GM19351 (cell line): Measurements from ENCODE around the gene LAD1.

ENCODE experiments used
- ATAC-seq: cut with Tn5 transposase; IDR thresholded peaks from one replicate; pipeline ENCODE4 v1.9.1; 2021; ENCODE audit warnings: mild to moderate bottlenecking, moderate library complexity; ENCODE audit not compliant: unreplicated experiment

Gene LAD1

DNA sequence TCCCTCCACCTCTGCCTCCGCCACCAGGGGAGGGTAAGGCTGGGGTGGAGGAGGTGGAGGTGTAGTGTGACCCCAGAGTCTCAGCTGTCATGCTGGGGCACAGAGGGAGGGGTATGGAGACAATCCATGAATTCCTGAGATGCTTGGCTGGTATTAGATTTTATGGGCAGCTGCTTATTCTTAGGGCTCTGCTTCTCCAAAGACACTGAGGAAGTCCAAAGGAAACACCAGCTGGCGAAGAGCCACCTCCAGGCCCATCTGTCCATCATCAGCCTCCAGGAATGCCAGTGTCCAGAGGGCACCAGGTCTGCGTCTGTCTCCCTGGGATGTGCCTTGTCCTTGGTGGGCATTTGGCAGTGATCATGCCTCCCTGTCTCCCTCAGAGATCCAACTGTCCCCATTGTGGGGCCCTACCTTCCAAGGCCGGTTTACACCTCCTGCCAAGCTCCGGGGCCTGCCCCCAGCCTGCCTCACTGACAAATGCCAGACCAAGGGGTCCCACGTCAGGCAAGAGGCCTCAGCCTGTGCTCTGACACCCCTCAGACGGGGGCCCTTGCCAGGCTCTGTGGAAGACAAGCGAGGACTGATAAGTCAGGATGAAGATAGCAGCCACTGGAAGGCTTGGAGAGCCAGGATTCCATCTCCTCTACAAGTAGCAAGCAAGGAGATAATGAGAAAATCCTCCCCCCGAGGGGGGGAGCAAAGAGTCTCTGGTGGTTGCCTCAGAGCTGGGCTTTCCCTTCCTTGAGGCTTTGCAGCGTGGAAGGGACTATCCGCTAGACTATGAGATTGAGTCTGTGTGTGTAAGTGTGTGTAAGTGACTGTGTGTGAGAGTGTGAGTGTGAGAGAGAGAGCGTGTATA lies 20.9 kb upstream of the LAD1 start:
- no peak for ATAC-seq

DNA sequence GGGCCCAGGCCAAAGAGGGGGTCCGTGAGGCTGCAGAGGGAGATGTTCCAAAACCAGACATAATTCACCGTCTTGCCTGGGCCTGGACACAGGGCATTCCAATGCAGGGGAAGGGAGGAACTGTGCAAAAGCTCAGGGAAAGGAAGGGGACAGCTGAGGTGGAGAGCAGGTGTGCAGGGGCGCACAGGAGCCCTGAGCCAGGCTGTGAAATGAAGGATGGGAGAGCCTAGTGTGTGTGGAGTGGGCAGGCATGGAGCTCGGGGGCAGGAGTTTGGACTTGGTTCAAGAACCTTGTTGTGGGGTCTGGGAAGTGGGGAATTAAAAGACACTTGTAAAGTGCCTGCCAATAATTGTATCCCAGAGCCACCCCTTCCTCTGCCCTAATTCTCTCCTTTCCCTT lies 20.1 kb upstream of the LAD1 start:
- ATAC-seq = no peak

DNA sequence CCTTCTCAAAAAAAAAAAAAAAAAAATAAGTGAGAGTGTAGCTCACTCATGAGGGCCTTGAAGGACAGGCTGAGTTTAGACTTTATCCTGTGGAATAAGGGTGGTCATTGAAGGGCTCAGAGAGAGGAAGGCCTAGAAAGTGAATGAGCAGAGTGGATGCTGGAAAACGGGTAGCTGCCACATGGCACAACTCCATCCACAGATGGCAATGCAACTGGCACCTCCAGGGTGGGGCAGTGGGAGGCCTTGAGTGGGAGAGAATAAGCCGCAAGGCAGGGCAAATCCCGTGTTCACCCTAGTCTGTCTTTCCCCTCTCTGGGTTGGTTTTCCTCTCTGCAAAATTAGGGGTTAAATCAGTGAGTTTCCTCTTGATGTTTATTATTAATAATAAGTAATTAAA lies 19.3 kb upstream of the LAD1 start:
- no peak for ATAC-seq

DNA sequence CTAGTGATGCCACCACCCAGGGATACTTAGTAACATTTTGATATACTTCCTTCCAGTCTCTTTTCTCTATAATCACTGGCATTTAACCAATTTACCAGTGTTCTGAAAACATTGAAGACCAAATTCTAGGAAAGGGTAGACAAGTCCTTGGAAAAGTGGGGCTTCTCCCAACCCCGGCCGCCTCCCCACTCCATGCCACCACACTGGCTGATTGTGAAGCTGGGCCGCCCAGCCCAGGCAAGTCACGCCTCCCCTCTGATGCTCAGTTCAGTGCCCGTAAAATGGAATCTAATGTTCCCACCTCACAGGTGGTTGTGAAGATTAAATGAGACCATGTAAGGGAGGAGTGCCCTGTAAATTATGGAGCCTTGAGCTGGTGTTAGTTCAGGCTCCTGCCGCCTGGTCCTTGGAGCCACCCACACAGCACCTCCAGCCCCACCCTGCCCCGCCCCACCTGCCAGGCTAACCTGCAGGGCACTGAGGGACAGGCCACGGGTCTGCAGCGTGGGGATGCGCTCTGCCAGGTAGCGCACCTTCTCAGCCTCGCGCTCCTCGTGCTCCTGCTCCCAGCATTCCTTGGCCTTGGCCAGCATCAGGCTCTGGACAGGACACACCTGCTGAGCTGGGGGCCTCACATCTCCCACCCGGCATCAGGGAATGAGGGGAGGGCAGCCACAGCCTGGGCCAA lies 15.1 kb upstream of the LAD1 start:
- no peak for ATAC-seq

DNA sequence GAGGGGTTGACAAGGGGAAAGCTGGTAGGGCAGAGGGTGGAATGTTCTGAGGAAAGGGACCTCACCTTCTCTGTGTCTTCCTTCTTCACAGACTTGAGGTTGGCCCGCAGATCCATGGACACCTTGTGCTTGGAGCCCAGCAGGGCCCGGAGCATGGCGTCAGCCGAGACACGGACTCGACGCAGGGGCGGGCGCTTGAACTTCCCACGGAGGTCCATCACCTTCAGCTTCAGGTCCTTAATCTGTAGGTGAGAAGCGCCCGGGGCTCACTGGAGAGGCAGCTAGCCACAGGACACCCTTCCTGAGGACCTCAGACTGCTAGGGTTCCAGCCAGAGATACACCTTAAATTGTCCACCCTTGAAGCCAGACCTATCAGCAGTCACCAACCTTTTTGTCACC lies 12.2 kb upstream of the LAD1 start:
- ATAC-seq = no peak

DNA sequence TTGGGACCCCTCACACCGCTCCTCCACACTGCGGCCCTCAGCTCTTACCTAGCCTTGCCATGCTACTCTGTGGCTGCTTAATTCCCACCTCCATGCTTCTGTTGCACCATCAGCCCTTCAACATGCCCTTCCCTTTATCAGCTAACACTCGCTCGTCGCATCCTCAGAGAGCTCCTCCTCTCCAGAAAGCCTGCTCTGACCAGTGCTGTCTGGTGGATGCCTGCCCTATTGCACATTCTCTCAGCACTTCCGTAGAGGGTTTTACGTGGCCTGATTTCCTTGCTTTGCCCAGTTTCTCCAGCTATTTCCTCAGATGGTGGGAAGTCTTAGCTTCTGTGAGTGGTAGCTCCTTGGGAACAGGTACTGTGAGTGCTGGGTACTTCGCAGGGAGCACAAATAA lies 10.3 kb upstream of the LAD1 start:
- no peak for ATAC-seq

DNA sequence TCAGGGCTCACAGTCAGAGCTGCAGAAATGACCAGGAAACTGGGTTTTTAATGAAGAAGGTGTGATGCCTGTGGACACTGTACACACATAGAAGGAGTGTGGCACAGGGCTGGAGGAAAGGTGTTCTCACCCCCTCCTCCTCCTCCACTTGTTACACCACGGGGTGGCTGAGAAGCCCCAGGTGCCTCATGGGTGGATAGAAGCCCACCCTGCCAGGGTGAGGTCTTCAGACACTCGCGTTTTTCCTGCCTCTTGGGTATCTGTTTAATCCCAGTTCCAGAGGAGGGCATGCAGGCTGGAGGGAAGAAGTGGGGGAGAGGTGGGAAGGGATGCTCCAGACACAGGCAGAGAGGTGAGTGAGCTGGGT lies 9.7 kb upstream of the LAD1 start:
- ATAC-seq = no peak

DNA sequence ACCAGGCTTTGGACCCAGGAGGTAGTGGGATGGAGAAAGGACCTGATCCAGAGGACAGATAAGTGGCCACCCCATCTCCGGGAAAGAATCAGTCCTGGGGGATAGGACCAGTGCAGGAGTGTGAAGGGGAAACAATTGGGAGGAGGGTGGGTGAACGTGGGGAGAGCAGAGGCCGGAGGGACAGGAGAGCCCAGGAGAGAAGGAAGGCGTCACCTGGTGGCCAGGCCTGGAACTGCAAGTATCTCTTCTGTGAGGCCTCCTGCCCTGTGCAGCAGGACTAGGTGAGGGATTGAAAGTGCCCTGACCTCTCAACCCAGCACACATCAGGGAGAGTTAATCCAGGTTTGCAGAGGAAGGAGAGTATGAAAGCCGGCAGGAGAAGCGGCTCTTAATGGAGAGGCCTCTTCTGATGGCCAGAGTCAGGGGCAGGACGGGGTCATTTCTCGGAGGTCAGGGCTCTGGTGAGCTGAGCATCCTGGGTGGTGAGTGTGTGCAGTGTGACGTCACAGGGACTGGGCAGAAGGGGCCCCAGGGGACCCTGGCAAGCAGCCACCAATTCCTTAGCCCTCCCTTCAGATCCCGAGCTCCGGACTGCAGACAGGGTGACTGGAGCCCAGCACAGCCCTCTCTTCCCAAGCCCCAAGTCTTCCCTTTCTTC lies 9.2 kb upstream of the LAD1 start:
- ATAC-seq = no peak

DNA sequence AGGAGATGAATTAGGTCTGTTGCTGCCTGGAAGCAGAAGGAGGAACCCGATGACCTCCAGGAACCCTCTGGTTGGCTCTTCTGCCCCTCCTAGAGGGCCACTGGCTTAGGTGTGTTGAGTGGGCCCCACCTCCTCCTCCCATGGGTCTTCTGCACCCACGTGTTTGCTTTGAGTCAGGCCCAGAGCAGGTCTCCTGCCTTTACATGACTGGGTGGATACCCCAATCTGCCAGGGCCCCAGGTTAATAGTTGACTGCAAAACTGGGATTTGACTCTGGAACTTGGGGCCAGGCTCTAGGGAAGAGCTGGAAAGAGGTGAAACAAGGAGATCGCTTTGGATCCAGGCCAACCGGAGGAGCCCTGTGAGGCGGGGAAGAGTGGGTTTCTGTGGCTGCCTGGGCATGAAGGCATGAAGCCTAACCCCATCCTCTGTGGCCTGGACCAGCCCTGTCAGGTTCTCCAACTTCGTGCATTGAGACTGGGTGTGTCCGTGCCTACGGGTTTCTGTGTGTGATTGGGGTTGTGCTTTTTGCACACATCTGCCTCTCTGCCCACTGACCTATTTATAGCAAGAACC lies 7.8 kb upstream of the LAD1 start:
- ATAC-seq = no peak

DNA sequence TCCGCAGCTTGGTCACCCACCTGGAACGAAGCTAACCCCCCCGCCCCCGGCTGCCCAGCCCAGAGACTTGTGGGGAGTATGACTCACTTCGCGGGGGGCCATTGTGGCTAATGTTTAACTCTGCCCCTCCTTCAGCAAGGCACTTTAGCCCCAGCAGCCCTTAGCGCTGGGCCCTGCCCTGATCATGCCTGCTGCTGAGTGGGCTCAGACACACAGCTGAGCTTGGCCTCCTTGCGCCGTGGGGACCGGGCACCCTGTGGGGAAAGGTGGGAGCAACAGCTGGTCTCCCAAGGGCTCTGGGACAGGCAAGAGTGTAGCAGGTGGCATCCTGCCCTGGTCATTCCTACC lies 6.3 kb upstream of the LAD1 start:
- ATAC-seq = no peak

DNA sequence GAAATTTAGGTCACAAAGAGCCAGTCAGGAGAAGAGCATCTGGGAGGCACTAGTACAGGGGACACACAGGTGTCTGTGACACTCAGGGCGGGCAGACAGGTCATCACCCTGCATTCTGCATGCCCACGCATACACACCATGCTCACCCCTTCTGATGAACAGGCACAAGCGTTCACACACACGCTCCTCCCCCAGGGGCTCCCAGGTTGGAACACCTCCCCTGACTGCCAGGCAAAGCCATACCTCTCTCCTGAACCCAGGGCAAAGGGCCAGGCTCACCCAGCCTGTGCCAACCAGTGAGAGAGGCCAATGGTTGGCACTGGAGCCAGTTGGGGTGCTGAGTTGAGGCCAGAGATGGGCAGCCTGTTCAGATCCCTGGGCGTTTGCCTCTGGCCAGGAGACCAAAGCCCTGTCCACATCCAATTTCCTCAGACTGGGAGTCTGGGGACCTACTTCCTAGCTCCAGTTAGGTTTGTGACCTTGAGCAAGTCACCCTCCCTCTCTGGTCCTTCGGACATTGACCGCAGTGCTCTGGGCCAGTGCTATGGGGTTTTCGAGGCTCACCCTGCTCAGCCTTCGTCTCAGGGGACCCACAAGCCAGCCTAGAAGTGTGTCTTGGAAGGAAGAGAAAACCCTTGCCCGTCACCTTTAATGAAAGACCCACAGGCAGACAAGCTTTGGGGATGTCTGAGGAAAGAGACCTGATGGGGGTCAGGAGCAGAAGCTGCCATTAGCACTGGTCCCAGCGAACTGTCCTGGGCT lies 5.8 kb upstream of the LAD1 start:
- no peak for ATAC-seq

DNA sequence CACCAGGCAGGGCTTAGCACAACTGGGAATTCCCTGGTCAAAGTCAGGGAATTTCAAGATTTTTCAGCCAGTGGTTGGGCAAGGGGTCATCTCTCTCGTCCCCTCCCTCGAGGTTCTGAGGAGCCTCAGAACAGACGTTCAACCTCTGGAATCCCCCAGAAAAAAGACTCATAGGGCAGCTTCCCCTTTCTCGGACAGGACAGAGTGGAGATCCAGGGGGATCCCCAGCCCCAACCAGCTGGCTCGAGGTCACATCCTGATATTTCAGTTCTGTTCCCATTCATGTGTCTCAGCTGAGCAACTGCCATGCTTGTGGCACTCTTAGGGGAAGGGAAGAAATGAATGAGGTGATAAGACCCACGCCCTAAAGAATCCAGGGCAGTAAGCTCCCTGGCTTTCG lies 4.9 kb upstream of the LAD1 start:
- no peak for ATAC-seq

DNA sequence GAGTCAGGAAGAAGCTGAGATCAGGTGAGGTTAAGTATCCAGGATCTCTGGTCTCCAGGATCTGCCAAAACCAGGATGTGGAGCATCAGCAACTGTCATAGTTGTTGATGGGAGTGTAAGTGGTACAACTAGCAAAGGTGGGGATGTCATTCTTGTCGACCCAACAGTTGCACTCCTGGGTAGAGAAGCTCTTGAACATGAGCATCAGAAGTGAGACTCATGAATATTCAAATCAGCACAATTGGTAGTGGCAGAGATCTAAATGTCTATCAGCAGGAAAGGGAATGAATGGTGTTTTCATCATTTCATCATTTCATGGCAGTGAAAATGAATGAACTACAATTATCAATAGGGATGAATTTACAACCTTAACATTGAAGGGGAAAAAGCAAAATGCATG lies 4.2 kb upstream of the LAD1 start:
- ATAC-seq = no peak

DNA sequence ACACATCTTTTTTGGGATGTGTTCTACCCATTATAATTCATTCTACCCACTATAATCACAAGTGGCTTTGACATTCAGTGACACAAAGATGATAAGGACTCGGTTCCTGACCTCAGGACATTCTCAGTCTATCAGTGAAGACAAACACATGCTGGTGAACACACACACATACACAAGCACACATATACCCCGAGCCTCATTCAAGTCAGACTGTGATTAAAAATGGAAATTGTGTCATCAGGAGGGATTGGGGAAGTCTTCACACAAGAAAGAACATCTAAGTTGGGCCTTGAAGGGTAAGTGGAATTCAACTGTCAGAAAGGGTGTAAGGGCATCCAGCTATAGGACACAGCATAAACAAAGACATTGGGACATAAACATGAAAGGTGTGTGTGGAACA lies 2.6 kb upstream of the LAD1 start:
- no peak for ATAC-seq

DNA sequence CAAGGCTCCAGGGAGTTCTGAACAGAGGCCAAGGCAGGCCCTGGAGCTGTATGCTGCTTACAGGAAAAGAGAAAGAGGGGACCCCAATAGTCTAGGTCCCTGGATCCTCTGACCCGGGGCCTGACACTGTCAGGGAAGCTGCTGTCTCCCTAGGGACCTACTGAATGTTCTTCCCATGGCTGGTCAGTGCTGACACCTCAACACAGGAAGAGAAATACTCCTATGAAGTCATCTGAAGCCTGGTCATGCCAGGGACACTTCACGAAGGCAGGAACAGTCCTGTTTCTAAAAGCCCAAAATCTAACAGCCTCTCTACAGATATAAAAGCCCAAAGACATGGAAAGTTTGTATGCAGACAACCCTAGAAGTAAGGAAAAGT lies 1.7 kb upstream of the LAD1 start:
- ATAC-seq = no peak

DNA sequence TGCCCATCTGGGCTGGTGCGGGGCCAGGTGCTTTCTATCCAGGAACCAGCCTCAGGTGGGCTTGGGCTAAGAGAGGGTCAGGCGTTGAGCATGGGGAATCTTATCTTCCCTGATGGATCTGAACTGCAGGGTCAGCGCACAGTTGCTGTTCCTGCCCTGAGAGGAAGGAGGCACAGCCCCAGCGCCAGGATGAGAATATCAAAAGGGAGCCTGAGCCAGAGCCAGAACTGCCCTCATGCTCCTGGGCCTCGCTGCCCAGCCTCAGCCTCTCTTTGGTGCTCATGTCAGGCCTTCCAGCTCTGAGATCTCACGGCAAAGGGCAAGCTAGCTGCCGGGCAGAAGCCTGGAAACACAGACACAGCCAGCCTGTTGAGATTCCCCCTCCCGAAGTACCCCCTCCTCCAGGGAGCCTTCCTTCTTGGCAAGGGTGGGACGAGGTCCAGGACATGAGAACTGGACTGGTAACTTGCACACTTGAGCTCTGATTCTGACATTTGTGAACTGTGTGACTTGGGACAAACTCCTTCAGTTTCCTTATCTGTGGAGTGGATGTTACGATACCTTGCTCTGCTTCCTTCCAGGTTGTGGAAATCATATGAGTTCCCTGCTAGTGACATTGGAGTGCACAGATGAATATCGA lies 1.2 kb upstream of the LAD1 start:
- no peak for ATAC-seq

DNA sequence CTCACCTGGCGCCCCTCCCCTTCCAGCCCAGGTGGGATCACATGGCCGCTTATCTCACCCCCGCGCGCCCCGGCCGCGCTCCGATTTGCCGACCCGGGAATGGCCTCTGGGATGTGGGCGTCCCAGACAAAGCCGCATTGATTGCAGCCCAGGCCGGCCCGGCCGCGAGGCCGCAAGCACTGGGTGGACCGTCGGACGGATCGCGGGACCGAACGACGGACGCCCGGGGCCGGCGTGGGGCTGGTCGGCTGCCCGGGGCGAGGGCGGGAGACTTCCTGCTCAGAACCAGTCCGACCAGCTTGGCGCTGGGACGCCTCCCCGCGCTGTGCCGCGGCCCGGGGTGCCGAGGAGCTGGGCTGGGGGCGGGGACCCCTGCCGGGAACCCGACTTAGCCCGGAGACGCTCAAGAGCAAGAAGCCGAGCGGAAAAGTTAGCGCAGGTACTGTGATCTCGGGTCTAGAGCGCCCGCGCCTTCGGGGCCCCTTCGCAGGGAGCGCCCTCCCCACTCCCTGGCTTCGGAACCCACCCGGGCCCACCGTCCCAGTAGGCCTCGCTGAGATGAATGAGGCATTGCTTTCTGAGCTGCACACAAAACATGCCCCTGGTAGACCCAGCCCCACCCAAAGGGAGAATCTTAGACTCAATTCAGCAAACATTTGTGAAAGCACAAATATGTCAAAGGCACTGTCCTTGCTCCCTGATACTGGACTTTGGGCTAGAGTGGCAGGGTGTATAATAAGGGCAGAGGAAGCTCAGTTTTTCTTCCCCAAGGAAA lies 415 bp upstream of the LAD1 start:
- ATAC-seq = no peak

DNA sequence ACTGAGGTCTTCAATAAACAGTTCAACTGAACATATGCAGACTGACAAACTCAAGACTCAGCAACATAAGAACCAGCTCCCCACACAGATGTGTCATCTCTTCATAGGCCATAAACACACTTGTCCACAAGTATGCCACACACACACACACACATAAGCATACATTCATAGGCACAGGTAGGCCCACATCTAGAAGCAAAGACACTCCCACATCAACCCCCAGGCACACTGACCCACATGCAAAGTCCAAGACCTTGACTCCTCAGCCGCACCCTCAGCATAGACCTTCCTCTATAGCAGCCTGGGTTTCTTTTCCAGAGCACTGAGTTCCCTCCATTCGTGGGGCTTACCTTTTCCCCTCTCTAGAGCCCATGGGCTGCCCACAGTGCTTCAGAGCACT lies 1.4 kb downstream of the LAD1 start:
- ATAC-seq = no peak

DNA sequence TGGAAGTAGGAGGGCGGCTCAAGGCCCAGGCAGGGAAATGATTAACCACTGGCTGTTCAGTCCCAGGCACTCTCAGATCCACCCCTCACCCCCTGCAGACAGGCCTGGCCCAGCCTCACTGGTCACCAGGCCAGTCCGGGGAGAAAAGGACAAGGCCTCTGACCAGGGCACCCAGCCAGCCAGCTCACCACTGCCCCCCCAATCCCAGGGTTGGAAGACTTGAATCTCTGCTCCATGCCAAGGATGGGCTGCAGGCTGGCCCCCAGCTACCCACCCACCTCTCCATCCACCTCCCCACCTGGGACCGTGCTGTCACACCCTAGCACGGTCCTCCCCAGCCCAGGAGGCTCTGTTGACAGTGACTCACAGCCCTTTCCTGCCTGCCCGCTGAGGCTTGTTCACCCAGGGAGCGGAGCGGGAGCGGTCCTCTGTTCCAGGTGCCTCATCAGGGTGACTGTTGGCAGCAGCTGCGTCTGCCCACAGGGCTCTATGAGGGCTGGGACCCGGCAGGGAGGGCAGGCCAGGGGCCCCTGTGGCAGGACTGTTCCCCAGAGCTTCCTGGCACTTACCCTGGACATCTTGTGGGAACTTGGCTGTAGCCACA lies 2.2 kb downstream of the LAD1 start:
- no peak for ATAC-seq

DNA sequence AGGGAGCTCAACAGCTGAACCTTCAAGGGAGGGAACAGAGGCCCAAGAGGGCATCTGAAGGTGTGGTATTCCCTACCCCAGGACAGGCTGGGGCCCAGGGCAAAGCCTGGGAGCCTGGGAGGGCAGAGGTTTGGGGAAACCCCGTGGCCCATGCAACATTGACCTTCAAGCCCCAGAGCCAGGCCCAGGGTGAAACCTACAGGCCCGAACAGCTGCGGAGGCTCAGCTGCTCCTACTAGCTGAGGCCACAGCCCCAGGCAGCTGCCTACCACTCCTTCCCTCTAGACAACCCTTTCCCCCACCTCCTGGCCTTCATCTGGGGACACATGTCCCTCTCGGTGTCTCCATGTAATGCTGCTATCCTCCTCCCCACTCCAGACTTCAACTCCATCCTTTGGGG lies 3.2 kb downstream of the LAD1 start:
- ATAC-seq = no peak
